Daoy (cell line): ENCODE results near the gene ATP6V0B. TPM values are rescaled to one million over a fixed set of nuclear protein-coding genes. Genes with fewer than 3 reads are reported as not detected.
A peak's percentile ranks its signal among the peaks of the same experiment; 100 is the strongest.

Experiments
- DNase-seq: peaks from one replicate; pipeline ENCODE4 v3.0.0-alpha.2; 2015; ENCODE audit warnings: low read depth
- total RNA-seq: library from RNA; depleted of rRNA; stranded (reverse); fragments of >200 nt; shearing (Covaris generic); gene quantifications from 2 replicates; pipeline ENCODE4 v1.2.3, GENCODE V29; 2014

Gene ATP6V0B
- total RNA-seq, 1 experiment from 2014 or later = 233 TPM

DNA sequence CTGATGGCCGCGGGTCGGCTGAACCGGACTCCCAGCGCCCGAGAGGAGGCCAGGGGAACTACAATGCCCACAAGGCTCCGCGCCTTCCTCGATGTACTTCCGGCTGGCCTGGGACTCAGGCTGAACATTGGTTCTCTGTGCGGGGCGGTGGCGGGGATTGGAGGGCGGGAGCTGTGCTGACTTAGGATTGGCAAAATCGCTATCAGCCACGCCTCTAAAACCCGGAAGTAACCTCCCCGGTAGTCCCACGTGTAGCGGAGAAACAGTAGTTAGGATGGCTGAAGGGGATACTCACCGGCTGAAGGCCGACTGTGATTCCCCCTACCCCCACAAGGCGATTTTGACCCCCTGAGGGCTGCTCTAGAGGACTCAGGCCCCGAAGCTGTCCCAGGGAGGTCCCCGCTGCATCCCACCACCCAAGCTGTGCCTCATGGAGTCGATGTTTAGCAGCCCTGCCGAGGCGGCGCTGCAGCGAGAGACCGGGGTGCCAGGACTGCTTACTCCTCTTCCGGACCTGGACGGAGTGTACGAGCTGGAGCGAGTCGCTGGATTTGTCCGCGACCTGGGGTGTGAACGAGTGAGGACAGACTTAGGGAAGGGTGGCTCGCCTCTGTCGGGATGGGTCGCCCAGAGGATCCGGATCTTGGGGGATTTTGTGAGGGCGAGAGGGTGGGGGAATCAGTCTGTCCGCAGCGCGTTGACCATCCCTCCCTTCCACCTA is 4.9 kb upstream of the ATP6V0B start, which contains the start of gene DPH2:
Gene DPH2 (plus strand): TSS at position 265 of the 721 bp plus-strand sequence. CDS start 166 bp downstream, at position 431.
- peak; percentile 98 for DNase-seq

DNA sequence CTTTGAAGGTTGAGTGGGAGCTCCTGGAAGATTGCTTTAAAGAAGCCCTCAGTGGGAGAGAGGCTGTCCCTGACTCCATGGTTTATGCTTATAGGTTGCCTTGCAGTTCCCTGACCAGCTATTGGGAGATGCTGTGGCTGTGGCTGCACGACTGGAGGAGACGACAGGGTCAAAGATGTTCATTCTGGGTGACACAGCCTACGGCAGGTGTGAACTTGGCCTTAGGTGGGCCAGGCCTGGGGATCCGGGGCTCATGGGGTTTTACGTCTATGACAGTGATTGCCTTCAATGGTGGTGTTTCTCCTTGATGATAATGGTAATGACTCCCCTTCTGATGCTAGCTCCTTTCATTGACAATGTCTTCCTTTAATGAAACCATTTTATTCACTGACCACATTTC is 4.3 kb upstream of the ATP6V0B start:
- no peak for DNase-seq

DNA sequence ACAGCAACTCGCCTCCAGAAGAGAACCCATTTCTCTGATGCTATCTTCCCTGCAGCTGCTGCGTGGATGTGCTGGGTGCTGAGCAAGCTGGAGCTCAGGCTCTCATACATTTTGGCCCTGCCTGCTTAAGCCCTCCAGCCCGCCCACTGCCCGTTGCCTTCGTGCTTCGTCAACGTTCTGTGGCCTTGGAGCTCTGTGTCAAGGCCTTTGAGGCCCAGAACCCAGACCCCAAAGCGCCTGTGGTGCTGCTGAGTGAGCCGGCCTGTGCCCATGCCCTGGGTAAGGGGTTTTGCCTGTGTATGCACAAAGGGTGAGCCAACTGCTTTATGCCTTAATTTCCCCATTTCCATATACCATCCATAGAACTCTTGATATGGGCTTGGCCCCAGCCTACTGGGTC is 3.8 kb upstream of the ATP6V0B start:
- DNase-seq = no peak

DNA sequence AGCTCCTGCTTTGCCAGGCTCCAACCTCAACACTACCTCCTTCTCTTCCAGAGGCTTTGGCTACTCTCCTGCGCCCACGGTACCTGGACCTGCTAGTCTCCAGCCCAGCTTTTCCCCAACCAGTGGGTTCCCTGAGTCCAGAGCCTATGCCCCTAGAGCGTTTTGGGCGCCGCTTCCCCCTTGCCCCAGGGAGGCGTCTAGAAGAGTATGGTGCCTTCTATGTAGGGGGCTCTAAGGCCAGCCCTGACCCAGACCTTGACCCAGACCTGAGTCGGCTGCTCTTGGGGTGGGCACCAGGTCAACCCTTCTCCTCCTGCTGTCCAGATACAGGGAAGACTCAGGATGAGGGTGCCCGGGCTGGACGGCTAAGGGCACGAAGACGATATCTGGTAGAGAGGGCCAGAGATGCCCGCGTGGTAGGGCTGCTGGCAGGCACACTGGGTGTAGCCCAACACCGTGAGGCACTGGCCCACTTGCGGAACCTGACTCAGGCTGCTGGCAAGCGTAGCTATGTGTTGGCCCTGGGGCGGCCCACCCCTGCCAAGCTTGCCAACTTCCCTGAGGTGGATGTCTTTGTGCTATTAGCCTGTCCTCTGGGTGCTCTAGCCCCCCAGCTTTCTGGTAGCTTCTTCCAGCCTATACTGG is 3.3 kb upstream of the ATP6V0B start:
- DNase-seq = no peak

DNA sequence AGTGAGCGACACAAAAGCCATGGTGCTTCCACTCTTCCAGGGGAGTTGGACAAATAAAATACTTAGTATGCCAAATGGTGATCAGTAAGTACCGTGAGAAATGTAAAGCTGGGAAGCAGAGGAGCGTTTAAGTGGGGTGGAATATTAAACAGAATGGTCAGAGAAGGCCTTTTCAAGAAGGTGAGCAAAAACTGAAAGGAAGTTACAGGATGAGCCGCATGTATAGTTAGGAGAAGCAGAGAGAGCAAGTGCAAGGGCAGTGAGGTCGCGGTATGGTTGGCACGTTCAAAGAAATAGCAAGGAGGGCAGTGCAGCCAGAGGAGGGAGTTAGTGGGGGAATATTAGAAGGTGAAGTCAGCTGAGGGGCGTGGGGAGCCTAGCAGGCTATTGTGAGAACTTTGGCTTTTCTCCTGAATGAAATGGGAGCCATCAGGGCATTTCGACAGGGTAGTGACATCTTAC is 748 bp upstream of the ATP6V0B start:
- DNase-seq = no peak

DNA sequence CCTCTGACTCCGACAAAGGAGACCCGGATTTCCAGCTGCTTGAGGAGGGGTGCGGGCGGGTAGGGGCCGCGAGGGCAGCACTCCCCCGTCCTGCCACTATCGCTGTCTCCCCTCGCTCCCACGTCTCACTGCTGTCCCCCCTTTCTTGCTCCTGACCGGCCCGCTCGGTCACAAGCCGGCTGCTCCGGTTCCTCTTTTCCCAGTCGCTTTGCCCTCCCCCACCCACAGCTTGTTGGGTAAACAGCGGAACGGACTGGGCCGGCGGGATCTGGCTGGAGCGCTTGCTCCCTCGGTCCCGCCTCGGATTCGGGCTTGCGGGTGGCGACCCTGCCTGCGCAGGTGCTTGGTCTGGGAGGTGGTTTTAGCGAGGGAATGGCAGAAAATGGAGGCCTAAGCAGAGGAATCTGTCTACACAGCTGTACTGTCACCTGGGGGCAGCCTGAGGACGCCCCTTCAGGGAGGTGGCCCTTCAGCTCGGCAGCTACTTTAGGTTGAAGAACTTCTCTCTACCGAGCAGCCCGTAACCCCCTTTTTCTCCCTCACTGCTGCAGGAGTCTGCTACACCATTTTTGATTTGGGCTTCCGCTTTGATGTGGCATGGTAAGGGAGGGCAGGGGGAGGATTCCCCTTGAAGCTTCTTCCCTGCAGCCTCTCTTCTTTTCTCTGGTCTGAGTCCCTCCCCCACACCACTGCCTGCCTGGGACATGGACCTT is 645 bp downstream of the ATP6V0B start:
- DNase-seq = no peak

DNA sequence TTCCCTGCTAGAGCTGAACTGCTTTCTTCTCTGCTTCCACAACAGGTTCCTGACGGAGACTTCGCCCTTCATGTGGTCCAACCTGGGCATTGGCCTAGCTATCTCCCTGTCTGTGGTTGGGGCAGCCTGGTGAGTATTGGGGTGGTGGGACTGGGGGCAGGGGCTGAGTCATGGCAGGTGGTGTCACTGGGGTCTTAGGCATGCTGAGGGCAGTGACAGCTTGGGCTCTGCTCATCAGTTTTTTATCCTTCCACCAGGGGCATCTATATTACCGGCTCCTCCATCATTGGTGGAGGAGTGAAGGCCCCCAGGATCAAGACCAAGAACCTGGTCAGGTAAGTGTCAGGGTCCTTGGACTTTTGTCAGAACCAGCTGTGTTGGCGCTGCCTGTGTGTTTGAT is 1.3 kb downstream of the ATP6V0B start:
- no peak for DNase-seq

DNA sequence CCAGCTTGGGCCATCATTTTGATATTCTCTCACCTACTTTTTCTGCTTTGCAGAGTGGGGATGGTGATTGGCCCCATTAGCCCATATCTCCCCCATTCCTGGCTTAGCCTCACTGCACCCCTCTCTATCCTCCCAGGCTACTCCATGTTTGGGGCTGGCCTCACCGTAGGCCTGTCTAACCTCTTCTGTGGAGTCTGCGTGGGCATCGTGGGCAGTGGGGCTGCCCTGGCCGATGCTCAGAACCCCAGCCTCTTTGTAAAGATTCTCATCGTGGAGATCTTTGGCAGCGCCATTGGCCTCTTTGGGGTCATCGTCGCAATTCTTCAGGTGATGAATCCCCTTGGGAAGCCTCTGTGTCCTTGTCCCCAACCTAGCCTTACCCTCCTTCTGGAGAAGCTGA is 2.1 kb downstream of the ATP6V0B start:
- no peak for DNase-seq

DNA sequence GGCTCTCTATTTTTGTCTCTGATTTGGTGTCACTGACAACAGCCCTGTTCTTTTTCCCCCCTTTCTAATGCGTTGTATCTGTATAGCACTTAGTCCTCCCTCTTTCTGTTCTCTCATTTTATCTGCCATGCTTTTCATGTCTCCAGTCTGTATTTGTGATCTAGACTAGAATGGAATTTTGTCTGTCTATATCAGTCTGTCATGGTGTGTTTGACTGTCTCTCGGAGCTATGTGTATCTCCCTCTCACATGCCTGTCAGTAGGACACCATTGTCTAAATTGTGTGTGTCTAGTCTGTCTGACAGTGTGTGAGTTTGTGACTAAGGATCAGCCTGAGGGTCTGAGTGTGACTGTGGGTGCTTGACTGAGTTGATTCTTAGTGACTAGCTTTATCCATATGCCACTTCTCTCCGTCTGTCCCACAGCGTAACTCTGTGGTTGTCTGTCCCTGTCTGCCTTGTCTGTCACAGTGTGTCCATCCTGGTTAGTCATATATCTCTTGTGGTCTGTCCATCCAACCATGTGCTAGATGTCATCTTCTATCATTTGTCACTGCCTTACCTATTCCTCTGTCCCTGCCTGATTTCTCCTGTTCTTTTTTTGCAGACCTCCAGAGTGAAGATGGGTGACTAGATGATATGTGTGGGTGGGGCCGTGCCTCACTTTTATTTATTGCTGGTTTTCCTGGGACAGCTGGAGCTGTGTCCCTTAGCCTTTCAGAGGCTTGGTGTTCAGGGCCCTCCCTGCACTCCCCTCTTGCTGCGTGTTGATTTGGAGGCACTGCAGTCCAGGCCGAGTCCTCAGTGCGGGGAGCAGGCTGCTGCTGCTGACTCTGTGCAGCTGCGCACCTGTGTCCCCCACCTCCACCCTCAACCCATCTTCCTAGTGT is 2.9 kb downstream of the ATP6V0B start:
- DNase-seq = no peak

DNA sequence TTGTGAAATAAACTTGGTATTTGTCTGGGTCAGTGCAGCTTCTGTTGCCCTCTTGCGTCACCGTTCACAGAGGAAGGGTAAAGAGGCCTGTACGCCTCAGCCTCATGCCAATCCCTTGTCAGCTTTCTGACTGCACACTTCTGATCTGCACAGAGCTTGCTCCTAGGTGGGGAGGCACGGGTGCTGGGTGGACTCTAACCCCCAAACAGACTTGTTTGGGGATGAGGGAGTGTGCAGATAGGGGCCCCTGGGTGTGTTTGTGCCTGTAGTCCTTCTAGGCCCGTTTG is 3.4 kb downstream of the ATP6V0B start:
- no peak for DNase-seq

DNA sequence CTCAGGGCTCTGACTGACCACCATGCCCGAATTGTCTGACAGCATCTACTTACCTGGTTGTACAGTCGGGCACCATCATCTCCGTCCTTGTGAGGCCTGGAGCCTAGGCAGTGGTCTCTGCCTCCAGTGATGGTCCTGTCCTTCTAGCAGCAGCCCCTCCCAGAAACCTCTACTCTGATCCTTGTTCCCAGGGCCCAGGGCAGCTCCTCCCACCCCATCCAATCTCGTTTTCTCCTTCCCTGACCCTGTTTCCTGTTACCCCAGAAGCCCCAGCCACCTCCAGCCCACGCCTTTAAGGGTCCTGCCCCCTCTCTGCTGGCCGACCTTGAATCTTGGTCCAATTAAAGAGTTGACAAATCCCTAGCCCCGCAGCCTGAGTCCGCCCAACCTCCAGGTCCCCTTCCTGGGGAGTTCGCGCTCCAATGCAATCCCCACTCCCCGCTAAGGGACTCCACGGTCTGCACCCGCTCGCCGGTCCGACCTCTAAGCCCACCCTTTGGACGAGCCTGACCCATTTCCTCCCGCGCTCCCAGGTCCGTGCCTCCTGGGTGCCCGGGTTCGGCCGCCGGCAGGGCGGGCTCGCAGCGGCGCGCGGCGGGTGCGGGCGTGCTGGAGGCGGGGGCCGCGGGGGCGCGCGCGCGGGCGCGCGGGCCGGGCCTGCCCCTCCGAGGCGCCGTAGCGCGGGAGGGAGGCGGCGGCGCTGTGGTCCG is 3.9 kb downstream of the ATP6V0B start, which contains the start of gene B4GALT2:
Gene B4GALT2 (plus strand): TSS at position 660 of the 710 bp plus-strand sequence. CDS start 1,951 bp downstream, outside the sequence.
- peak; percentile 68 for DNase-seq

DNA sequence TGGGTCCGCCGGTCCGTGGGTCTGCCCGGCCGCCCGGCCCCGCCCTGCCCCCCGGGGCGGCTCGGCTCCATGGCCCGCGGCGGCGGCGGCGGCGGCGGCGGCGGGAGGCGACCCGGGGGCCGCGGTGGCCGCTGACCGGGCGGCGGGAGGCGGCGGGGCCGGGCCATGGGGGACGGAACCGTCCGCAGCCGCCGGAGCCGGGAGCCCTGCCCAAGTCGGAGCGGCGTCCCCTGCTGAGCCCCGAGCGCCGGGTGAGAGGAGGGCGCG is 4.4 kb downstream of the ATP6V0B start:
- no peak for DNase-seq

DNA sequence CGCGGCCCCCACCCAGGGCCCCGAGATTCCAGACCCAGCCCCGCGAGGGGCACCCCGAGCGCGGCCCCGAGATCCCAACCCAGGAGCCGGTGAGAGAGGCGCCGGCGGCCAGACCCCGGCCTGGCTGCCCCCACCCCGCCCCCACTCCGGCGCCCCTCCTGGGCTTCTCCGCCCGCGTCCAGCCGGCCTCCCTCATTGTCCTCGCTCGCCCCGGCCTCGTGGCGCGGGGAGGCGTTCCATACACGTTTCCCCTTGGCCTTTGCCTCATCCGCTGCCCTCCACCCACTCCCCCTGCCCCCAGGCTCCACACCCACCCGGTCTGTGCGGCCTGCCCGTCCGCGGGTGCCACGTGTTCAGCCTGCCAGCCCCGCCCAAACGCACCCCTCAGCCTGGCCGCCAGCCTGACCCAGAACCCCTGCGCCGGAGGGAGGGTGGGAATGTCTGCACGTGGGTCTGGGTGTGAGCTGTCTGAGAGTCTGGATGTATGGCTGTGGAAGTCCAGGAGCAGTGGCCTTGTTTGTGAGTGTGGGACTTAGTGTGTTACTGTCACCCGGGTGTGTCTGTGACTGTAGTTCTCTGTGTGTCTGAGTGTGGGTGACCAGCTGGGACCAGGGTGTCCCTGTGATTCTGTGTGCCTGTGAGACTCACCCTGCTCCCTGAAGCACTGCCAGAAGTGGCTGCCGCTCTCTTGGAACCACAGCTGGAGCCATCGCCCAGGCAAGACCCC is 4.9 kb downstream of the ATP6V0B start:
- DNase-seq = peak; percentile 82

DNA sequence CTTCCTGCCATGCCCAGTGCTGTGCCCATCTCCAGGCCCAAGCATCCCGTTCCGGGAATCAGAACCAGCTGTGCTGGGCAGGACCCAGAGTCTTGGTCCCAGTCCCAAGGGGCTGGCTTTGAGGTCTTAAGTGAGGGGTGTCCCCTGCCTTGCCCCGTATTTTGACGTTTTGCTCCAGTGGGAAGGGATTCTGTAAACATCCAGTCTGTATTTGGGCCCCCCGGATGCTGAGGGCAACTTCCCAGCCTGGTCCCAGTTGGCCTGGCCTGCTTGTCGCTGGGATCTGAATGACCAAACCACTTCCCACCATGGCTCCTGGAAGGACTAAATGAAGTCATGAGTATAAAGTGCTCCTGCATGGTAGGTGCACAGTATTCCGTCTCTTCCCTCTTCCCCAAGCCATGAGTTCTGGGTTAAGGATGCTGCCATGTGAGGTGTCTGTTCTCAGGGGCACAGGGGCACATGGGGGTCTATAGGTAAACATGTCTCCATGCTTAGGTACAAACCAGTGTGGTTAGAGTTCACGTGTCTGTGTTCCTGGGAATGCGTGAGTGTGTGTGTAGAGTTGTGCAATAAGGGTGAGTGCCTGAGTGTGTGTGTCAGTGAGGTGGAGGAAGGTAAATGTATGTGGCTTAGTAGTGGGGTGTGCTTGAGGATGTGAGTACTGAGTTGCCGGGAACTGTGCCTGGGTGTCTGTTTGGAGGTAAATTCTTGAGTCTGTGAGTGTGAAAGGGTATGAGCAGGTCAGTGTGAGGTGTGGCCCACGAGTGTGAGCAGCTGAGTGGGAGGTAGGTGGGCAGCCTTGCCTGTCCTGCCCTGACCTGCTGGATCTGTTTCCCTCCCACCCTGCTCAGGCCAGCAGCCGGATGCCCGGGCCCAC is 5.7 kb downstream of the ATP6V0B start:
- DNase-seq = no peak

DNA sequence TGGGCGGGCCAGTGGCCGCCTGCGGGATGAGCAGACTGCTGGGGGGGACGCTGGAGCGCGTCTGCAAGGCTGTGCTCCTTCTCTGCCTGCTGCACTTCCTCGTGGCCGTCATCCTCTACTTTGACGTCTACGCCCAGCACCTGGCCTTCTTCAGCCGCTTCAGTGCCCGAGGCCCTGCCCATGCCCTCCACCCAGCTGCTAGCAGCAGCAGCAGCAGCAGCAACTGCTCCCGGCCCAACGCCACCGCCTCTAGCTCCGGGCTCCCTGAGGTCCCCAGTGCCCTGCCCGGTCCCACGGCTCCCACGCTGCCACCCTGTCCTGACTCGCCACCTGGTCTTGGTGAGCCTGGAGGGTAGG is 6.4 kb downstream of the ATP6V0B start:
- DNase-seq = no peak

DNA sequence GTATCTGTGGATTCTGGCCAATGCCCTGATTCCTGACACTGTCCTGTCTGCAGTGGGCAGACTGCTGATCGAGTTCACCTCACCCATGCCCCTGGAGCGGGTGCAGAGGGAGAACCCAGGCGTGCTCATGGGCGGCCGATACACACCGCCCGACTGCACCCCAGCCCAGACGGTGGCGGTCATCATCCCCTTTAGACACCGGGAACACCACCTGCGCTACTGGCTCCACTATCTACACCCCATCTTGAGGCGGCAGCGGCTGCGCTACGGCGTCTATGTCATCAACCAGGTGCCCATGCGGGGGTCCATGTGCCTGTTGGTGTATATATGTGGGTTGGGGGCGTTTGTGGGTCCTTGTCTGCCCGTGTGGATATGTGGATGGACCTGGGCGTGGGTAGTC is 6.9 kb downstream of the ATP6V0B start:
- no peak for DNase-seq

DNA sequence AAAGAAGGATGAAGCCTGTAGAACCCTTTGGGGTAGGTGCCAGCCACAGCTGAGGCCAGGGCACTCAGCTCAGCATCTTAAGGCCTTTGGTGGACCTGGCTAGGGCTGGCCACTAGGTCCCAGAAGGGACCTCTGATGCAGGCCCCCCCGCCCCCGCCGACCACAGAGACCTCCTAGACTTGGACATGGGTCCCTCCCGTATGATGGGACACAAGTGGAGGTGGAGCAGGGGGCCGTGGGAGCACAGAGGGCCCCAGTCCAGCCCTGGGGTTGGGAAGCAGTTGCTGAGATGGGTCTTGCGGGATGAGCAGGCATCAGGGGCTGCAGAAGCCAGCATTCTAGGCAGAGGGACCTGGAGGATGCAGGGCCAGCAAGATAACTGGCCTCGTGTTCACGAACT is 7.5 kb downstream of the ATP6V0B start:
- no peak for DNase-seq

DNA sequence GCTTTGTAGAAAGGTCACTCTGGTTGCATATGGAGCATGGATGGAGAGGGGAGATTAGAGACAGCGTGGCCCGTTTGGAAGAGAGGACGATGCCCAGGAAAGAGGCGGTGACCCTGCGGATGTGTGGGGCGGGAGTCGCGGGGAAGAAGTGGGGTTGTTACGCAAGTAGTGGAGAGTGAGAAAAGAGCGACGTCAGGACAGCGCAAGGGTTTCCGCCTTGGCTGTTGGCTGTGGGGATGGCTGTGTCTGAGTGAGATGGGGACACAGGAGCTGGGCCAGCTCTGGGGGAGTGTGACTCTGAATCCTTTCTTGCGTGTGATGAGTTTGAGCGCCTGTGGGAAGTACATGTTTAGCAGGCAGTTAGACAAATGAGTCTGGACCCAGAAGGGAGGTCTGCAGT is 8.0 kb downstream of the ATP6V0B start:
- no peak for DNase-seq

DNA sequence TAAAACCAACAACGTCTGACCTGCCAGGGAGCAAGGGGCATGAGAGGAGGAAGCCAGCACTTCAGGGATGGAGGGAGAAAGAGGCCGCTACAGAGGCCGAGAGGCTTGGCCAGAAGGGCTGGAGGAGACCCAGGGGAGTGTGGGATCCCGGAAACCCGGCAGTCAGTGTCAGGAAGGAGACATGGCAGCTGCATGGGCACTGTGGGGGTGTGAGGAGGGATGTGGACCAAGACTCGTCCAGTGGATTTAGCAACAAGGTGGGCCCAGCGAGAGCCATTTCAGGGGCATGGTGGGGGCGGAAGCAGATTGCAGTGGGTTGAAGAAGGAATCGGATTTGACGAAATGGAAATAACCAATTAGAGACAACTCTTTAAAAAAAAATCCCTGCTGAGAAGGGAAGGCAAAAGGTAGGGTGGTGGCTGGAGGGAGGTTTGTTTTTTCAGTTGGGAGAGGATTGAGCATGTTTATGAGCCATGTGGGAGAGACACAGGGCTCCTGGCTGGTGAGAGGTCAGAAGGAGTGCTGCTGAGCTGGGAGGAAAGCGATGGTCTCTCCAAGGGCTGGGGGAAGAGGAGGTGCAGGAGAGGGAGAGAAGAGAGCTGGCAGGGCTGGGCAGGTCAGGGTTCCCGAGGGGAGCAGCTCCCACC is 8.6 kb downstream of the ATP6V0B start:
- no peak for DNase-seq
